OCI-LY7 (cell line): Measurements from ENCODE around the gene P2RX6.

Experiments
- CTCF ChIP-seq: fragments of 200-600 bp; sonication (generic); conservative IDR thresholded peaks from 2 replicates; pipeline ENCODE4 v1.5.1; 2014; ENCODE audit warnings: mild to moderate bottlenecking, antibody characterized with exemption, low read length, moderate library complexity, mixed read lengths
- EZH2phosphoT487 ChIP-seq: fragments of 200-600 bp; sonication (generic); IDR thresholded peaks from 2 replicates; pipeline ENCODE4 v1.6.1; 2018; ENCODE audit warnings: low read depth, borderline replicate concordance, mild to moderate bottlenecking, mixed run types, antibody characterized with exemption, low read length, moderate library complexity, mixed read lengths

DNA sequence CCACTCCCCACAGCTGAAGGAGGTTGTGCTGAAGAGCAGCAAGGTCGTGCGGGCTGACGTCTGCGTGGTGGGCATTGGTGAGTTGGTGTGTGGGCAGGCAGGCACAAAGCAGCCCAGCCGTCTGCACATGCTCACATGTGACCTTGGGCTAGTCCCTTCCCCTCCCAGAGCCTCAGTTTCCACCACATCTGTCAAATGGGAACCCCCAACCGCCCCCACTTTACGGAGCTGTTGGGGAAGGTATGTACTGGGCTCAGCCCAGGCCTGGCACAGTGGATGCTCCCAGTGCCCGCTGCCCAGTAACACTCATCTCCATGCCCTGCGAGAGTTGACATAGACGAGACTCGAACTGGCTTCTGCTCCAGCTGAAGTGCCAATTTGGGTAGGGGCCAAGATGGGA, 37.9 kb upstream of the P2RX6 start:
- no peak for TF ChIP-seq CTCF
- no peak for TF ChIP-seq EZH2phosphoT487
